Motor neuron (in vitro differentiated cells): ENCODE data around the gene HIGD1C. TPM values are rescaled to one million over a fixed set of nuclear protein-coding genes. Genes with fewer than 3 reads are reported as not detected.

Source experiments
- ATAC-seq, 8 experiments: fragments of 200-7000 bp; cut with Tn5 transposase; replicated peaks in 6 of 8; 2 replicates each; pipeline ENCODE4 v1.8.0; 2021; ENCODE audit warnings: mild to moderate bottlenecking in 8 of 8, moderate library complexity in 8 of 8
- H3K27ac ChIP-seq, 2 donors: fragments of 250-450 bp; sonication (Bioruptor Pico); 2 replicates each; pipeline ENCODE4 v1.9.0; 2021; ENCODE audit warnings: antibody characterized with exemption in 2 of 2, mild to moderate bottlenecking in 2 of 2, moderate library complexity in 1 of 2
- H3K4me1 ChIP-seq, 2 donors: fragments of 250-450 bp; sonication (Bioruptor Pico); replicated peaks in 1 of 2; 2 replicates each; pipeline ENCODE4 v1.6.1; 2021; ENCODE audit warnings: antibody characterized with exemption in 2 of 2, mild to moderate bottlenecking in 2 of 2, moderate library complexity in 1 of 2
- H3K4me3 ChIP-seq, 5 donors: fragments of 250-450 bp; sonication (Bioruptor Pico); 2 replicates each; pipeline ENCODE4 v1.9.0; 2021; ENCODE audit warnings: antibody characterized with exemption in 5 of 5, mild to moderate bottlenecking in 5 of 5, moderate library complexity in 4 of 5
- WGBS, 10 experiments: fragments of 450-650 bp; shearing (Covaris generic); methylation state at CpG; one replicate each; pipeline ENCODE4 v1.0.0; 2022; 5-methylcytosine and 5-hydroxymethylcytosine counted together
- in situ Hi-C, 9 experiments: fragments of 400-800 bp; cut with MboI; loops; one replicate each; pipeline ENCODE4 v1.15.0; 2021; ENCODE audit warnings: low sequenced_read_pairs in 9 of 9, low pct_unique_long_range_greater_than_20kb in 2 of 9; ENCODE audit not compliant: unreplicated experiment in 9 of 9
- total RNA-seq, 8 experiments: library from RNA; unstranded; fragments of 300-600 nt; gene quantifications; 2 replicates each; pipeline versions ENCODE4 v1.2.3 to v1.2.4, GENCODE V29; 2022

The HIGD1C gene
- total RNA-seq, 8 experiments from 2014 or later: not detected

- no peak for ATAC-seq
- Histone ChIP-seq H3K4me3 (no peak overlapping the region), H3K27ac (no peak overlapping the region), H3K4me1 (no peaks in the 10 kb centered on the region)
- in situ Hi-C loops: loop anchor here in 1 of 9 experiments (25.0 kb wide), 1 partner anchor 135 kb away; the partner anchor contains the start of gene TMPRSS12
These were observed 19.6 kb downstream of the HIGD1C start for GRCh38 chr12:50971946-50972345.

GRCh38 chr12:50979369-50980052, 27.2 kb downstream of the HIGD1C start:
- Histone ChIP-seq H3K4me1 (no peaks in the 10 kb centered on the region), H3K27ac (no peak overlapping the region), H3K4me3 (no peak overlapping the region)
- ATAC-seq: no peak
- 77 to 97% (median 84%) methylated on average over 2 to 5 of the region's 6 CpGs for WGBS, 10 experiments
- in situ Hi-C loops: loop anchor here in 1 of 9 experiments (25.0 kb wide), 1 partner anchor 217 kb away; the partner anchor contains the start of gene ATF1

GRCh38 chr12:50980545-50980944, 28.2 kb downstream of the HIGD1C start:
- H3K27ac ChIP-seq: no peak overlapping the region
- peak in 1 of 8 experiments; percentile 24 for ATAC-seq
- no peak overlapping the region for H3K4me3 ChIP-seq
- in situ Hi-C loops: loop anchor here in 1 of 9 experiments (25.0 kb wide), 1 partner anchor 218 kb away; the partner anchor contains the start of gene ATF1
- H3K4me1 ChIP-seq: no peaks in the 10 kb centered on the region
- 76 to 100% (median 100%) methylated on average over 1 to 2 of the region's 2 CpGs; no CpG with 5 or more reads in 1 of the 10 experiments for WGBS, 10 experiments

- ATAC-seq: peak in 1 of 8 experiments; percentile 34
- Histone ChIP-seq H3K4me3 (no peak overlapping the region), H3K27ac (no peak overlapping the region), H3K4me1 (no peaks in the 10 kb centered on the region)
- WGBS, 10 experiments: 0 to 100% (median 63%) methylated on average over 1 to 5 of the region's 6 CpGs; no CpG with 5 or more reads in 1 of the 10 experiments
- in situ Hi-C loops: loop anchor here in 1 of 9 experiments (25.0 kb wide), 1 partner anchor 219 kb away; the partner anchor contains the start of gene ATF1
These were observed 29.2 kb downstream of the HIGD1C start for GRCh38 chr12:50981319-50982239.

DNA sequence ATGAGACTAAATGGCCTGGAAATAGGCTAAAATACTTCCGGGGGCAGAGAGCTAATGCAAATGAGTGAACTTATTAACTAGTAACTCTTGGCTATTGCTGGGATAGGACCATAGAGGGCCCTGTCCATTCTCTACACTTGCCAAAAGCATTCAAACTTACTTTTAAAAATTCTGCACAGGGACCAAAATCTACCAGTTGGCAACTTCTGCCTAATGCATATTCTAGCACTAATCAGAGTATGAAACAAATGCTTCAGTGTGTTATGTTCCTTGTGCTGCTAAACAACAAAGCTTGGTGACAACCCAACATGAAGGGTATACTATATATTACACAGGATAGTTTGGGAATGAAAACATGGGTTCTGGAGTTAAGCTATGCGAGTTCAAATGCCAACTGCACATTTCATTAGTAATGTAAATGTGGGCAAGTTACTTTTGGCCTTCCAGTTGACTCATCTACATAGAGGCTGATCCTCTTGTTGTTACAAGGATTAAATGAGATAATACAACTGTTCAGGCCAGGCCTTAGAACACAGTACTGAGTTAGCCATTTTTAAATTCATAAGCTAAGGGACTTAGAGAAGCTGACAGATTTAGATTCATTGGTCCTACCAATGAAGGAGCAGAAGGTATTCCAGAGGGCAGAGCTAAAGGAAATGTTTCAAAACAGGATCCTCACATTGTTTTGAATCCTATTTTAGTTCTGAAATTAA, 32.4 kb downstream of the HIGD1C start:
- Histone ChIP-seq H3K4me1 (no peaks in the 10 kb centered on the region), H3K4me3 (no peak overlapping the region), H3K27ac (no peak overlapping the region)
- peak in 2 of 8 experiments; percentile 41 to 50 for ATAC-seq
- in situ Hi-C loops: loop anchor here in 1 of 9 experiments (25.0 kb wide), 1 partner anchor 222 kb away; the partner anchor contains the start of gene ATF1
- WGBS, 10 experiments: 0 to 100% (median 43%) methylated on average over 1 to 2 of the region's 2 CpGs; no CpG with 5 or more reads in 3 of the 10 experiments

DNA sequence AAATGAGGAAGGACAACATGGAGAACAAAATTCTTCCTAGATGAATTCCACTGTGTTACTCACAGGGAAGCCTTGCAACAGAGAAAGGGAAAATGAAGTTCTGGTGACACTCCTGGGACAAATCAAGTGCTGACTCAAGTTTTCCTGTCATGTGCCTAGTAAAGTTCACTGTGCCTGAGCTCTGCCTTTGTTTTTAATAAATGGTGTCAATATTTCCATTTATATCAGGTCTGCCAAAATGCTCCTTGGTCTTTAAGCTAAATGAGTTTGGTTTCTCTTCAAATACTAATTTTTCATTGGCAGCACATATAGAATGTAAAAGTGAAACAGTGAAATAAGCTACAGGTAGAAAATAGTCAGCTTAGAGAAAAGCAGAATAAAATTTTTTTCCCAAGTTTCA, 33.0 kb downstream of the HIGD1C start:
- H3K27ac ChIP-seq: no peak overlapping the region
- H3K4me3 ChIP-seq: no peak overlapping the region
- H3K4me1 ChIP-seq: no peaks in the 10 kb centered on the region
- in situ Hi-C loops: loop anchor here in 1 of 9 experiments (25.0 kb wide), 1 partner anchor 223 kb away; the partner anchor contains the start of gene ATF1
- peak in 2 of 8 experiments; percentile 48 to 73 for ATAC-seq

DNA sequence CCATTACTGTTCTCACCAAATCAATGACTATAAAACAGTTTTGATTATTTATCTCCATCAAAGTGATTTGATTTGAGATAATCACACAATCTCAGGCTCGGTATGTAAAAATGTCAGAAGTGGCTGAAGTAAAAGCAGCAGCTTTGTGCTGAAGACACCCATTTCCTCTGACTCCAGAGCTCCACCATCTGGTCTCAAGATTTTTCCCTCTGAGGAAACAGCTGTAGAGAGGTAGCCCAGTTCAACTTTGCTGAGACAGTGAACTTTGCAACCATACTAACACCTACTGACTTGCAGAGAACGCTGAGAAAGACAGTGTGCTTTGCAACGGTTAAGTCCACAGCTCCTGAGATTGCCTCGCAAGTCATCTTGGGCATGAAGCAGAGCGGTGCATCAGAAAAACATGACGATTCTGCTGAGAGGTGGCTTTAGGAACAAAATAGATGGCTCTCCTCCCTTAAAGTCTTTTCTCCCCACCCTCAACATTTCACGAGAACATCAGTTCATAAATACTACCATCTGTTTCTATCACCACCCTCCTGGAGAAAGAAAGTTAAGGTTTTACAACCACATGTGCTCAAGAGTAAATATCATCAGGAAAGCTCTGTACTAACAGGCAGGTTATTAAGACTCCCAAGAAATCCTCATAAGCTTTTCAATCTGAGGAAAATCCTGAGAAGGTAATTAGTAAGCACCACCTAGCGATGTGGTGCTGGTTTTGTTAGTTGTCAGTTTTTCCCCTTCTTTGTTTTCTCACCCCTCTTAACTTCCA, 34.8 kb downstream of the HIGD1C start:
- in situ Hi-C loops: loop anchor here in 1 of 9 experiments (25.0 kb wide), 1 partner anchor 225 kb away; the partner anchor contains the start of gene ATF1
- Histone ChIP-seq H3K4me1 (no peaks in the 10 kb centered on the region), H3K4me3 (no peak overlapping the region), H3K27ac (no peak overlapping the region)
- ATAC-seq: peak; percentile 49 to 93 (median 74)
- WGBS, 10 experiments: 0 to 100% (median 61%) methylated on average over 1 to 7 of the region's 8 CpGs

- WGBS, 10 experiments: 24 to 100% (median 81%) methylated on average over 1 to 5 of the region's 5 CpGs
- Histone ChIP-seq H3K27ac (no peak overlapping the region), H3K4me3 (no peak overlapping the region), H3K4me1 (no peaks in the 10 kb centered on the region)
- ATAC-seq: no peak
- in situ Hi-C loops: loop anchor here in 1 of 9 experiments (25.0 kb wide), 1 partner anchor 226 kb away; the partner anchor contains the start of gene ATF1
These were observed 35.7 kb downstream of the HIGD1C start for GRCh38 chr12:50988051-50988450.

DNA sequence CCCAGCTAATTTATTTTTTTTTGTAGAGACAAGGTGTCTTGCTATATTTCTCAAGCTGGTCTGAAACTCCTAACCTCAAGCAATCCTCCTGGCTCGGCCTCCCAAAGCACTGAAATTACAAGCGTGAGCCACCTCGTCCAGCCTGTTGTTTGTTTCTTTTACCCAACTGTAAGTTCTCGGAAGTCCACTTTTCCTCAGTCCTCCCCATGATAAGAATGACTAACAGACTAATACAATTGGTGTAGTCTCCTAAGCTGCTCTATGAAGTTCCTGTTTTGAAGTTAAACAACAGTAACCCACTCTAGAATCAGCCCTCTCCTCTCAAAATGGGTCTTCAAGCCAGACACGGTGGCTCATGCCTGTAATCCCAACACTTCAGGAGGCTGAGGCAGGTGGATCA, 36.5 kb downstream of the HIGD1C start:
- ATAC-seq: no peak
- in situ Hi-C loops: loop anchor here in 1 of 9 experiments (25.0 kb wide), 1 partner anchor 227 kb away; the partner anchor contains the start of gene ATF1
- Histone ChIP-seq H3K27ac (no peak overlapping the region), H3K4me3 (no peak overlapping the region), H3K4me1 (no peaks in the 10 kb centered on the region)
- WGBS, 10 experiments: 92 to 100% (median 97%) methylated on average over 1 to 5 of the region's 5 CpGs; no CpG with 5 or more reads in 1 of the 10 experiments

- Histone ChIP-seq H3K4me1 (no peaks in the 10 kb centered on the region), H3K27ac (no peak overlapping the region), H3K4me3 (no peak overlapping the region)
- no peak for ATAC-seq
- in situ Hi-C loops: loop anchor here in 1 of 9 experiments (25.0 kb wide), 1 partner anchor 228 kb away; the partner anchor contains the start of gene ATF1
- WGBS, 10 experiments: 60 to 100% (median 93%) methylated on average over 1 to 4 of the region's 4 CpGs; no CpG with 5 or more reads in 1 of the 10 experiments
These were observed 37.9 kb downstream of the HIGD1C start for GRCh38 chr12:50990147-50990727.

DNA sequence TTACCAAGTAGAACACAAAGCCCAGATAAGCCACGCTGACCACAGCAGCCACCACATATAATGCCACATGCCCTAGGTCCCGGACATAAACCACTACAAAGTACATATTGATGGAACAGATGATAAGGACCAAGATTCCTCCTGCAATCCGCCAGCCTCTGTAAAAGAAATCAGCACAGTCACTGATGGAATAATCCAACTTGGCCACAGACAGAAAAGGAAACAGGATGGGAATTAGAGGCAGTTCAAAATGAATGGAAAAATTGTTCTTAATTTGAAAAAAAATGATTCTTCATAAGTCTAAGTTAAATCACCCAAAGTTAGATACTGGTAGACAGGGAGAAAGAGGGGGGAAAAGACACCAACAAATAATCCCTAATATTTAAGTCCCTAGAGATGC, 38.4 kb downstream of the HIGD1C start:
- in situ Hi-C loops: loop anchor here in 1 of 9 experiments (25.0 kb wide), 1 partner anchor 228 kb away; the partner anchor contains the start of gene ATF1
- WGBS, 10 experiments: 76 to 100% (median 92%) methylated on average over 1 to 3 of the region's 3 CpGs; no CpG with 5 or more reads in 1 of the 10 experiments
- Histone ChIP-seq H3K4me3 (no peak overlapping the region), H3K27ac (no peak overlapping the region), H3K4me1 (no peaks in the 10 kb centered on the region)
- no peak for ATAC-seq
